Loucy (cell line): ENCODE results near the gene ZDHHC19.

Experiments
- H2AFZ ChIP-seq: fragments of 200-600 bp; sonication (generic); 2 replicates; pipeline ENCODE4 v1.6.0; 2016; ENCODE audit warnings: antibody characterized with exemption, mild to moderate bottlenecking, low read length, moderate library complexity
- H3F3A ChIP-seq: fragments of 200-600 bp; 2 replicates; pipeline ENCODE4 v1.6.0; 2016; ENCODE audit warnings: antibody characterized with exemption, low read depth, mild to moderate bottlenecking
- H3K27me3 ChIP-seq: fragments of 200-600 bp; sonication (generic); 2 replicates; pipeline ENCODE4 v1.6.1; 2014; ENCODE audit warnings: low read length, mild to moderate bottlenecking; ENCODE audit not compliant: insufficient read depth, poor library complexity, severe bottlenecking
- H3K36me3 ChIP-seq: fragments of 200-600 bp; sonication (generic); 2 replicates; pipeline ENCODE4 v1.6.1; 2016; ENCODE audit warnings: low read length; ENCODE audit not compliant: insufficient read depth
- H3K4me1 ChIP-seq: fragments of 200-600 bp; sonication (generic); 2 replicates; pipeline ENCODE4 v1.5.1; 2014; ENCODE audit warnings: low read length, mild to moderate bottlenecking; ENCODE audit not compliant: insufficient read depth, poor library complexity, severe bottlenecking
- H3K4me2 ChIP-seq: fragments of 200-600 bp; sonication (generic); 2 replicates; pipeline ENCODE4 v1.6.0; 2014; ENCODE audit warnings: antibody characterized with exemption, low read length, low read depth, mild to moderate bottlenecking; ENCODE audit not compliant: poor library complexity, severe bottlenecking
- H3K4me3 ChIP-seq: fragments of 200-600 bp; sonication (generic); 2 replicates; pipeline ENCODE4 v1.5.1; 2014; ENCODE audit warnings: low read length, mild to moderate bottlenecking, mixed read lengths; ENCODE audit not compliant: poor library complexity, severe bottlenecking
- H3K79me2 ChIP-seq: fragments of 200-600 bp; sonication (generic); 2 replicates; pipeline ENCODE4 v1.6.1; 2014; ENCODE audit warnings: low read length; ENCODE audit not compliant: insufficient read depth
- H3K9ac ChIP-seq: fragments of 200-600 bp; sonication (generic); 2 replicates; pipeline ENCODE4 v1.6.0; 2014; ENCODE audit warnings: mild to moderate bottlenecking, low read depth, low read length, moderate library complexity; ENCODE audit not compliant: poor library complexity, severe bottlenecking
- H3K9me2 ChIP-seq: fragments of 200-600 bp; sonication (generic); replicated peaks from 2 replicates; pipeline ENCODE4 v1.6.1; 2016; ENCODE audit warnings: low read depth, low read length, mixed read lengths
- H3K9me3 ChIP-seq: fragments of 200-600 bp; sonication (generic); 2 replicates; pipeline ENCODE4 v1.6.1; 2014; ENCODE audit warnings: mild to moderate bottlenecking, antibody characterized with exemption, low read length, low read depth; ENCODE audit not compliant: insufficient read depth
- H4K20me1 ChIP-seq: fragments of 200-600 bp; sonication (generic); 2 replicates; pipeline ENCODE4 v1.6.0; 2014; ENCODE audit warnings: antibody characterized with exemption, low read length, mild to moderate bottlenecking; ENCODE audit not compliant: insufficient read depth, poor library complexity, severe bottlenecking
- CTCF ChIP-seq: fragments of 200-600 bp; sonication (generic); conservative IDR thresholded peaks from 2 replicates; pipeline ENCODE4 v1.5.1; 2014; ENCODE audit warnings: mild to moderate bottlenecking, antibody characterized with exemption, low read length
- EZH2phosphoT487 ChIP-seq: fragments of 200-600 bp; IDR thresholded peaks from 2 replicates; pipeline ENCODE4 v1.6.1; 2018; ENCODE audit warnings: antibody characterized with exemption, mild to moderate bottlenecking, moderate library complexity, borderline replicate concordance

ZDHHC19 gene

GRCh38 chr3:196198081-196198675, 13.0 kb downstream of the ZDHHC19 start:
- Histone ChIP-seq H3K4me1 (peaks cover 29% of the 10 kb centered on the region), H4K20me1 (no peaks in the 10 kb centered on the region), H3K9ac (no peak overlapping the region), H3K9me2 (no peaks in the 10 kb centered on the region), H3K36me3 (no peaks in the 10 kb centered on the region), H3F3A (no peaks in the 10 kb centered on the region), H2AFZ (no peak overlapping the region), H3K4me3 (no peak overlapping the region), H3K9me3 (no peaks in the 10 kb centered on the region), H3K79me2 (peaks cover 34% of the 10 kb centered on the region), H3K4me2 (no peak overlapping the region), H3K27me3 (no peaks in the 10 kb centered on the region)
- TF ChIP-seq CTCF: no peak
- TF ChIP-seq EZH2phosphoT487: no peak

GRCh38 chr3:196197524-196197923, 13.7 kb downstream of the ZDHHC19 start:
- peaks cover 35% of the 10 kb centered on the region for H3K4me1 ChIP-seq
- H3K27me3 ChIP-seq: no peaks in the 10 kb centered on the region
- no peaks in the 10 kb centered on the region for H4K20me1 ChIP-seq
- no peaks in the 10 kb centered on the region for H3K36me3 ChIP-seq
- H3K4me3 ChIP-seq: no peak overlapping the region
- no peaks in the 10 kb centered on the region for H3K9me3 ChIP-seq
- no peak for TF ChIP-seq CTCF
- no peak for TF ChIP-seq EZH2phosphoT487
- H3F3A ChIP-seq: no peaks in the 10 kb centered on the region
- H3K79me2 ChIP-seq: peaks cover 41% of the 10 kb centered on the region
- H3K4me2 ChIP-seq: no peak overlapping the region
- H3K9me2 ChIP-seq: no peaks in the 10 kb centered on the region
- no peak overlapping the region for H3K9ac ChIP-seq
- no peak overlapping the region for H2AFZ ChIP-seq

GRCh38 chr3:196195664-196196265, 15.4 kb downstream of the ZDHHC19 start:
- no peak overlapping the region for H2AFZ ChIP-seq
- TF ChIP-seq CTCF (no peak), EZH2phosphoT487 (no peak)
- H3K36me3 ChIP-seq: no peaks in the 10 kb centered on the region
- peaks cover 42% of the 10 kb centered on the region for H3K4me1 ChIP-seq
- no peak overlapping the region for H3K4me3 ChIP-seq
- H3F3A ChIP-seq: no peaks in the 10 kb centered on the region
- H3K9me2 ChIP-seq: no peaks in the 10 kb centered on the region
- H3K9me3 ChIP-seq: no peaks in the 10 kb centered on the region
- H4K20me1 ChIP-seq: no peaks in the 10 kb centered on the region
- peaks cover 56% of the 10 kb centered on the region for H3K79me2 ChIP-seq
- H3K9ac ChIP-seq: peak overlapping the region; percentile 60
- H3K4me2 ChIP-seq: peak overlapping the region; percentile 58
- no peaks in the 10 kb centered on the region for H3K27me3 ChIP-seq
